Measurements from ENCODE around the gene RBBP6. TPM values are rescaled to one million over a fixed set of nuclear protein-coding genes. Genes with fewer than 3 reads are reported as not detected.

RBBP6 gene
- total RNA-seq, 4 donors from 2014 or later = 45.6 to 147 (median 101) TPM

DNA sequence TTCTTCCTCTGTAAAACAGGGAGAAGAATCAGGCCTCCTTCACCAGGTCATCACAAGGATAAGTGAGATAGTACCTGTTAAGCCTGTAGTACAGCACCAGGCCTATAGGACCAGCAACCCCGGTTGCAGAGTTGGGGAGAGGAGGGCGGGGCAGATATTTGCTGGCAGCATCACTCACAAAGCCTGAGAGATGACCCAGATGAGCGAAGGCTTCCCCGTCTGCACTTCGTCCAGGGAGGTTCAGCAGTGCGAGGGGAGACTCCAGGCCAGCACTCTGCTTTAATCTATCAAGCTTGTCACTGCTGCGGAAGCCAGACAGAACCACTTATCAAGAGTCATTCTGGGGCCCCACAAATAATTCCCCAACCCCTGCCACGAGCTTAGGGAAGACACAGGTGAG is 15.8 kb upstream of the RBBP6 start:
- H3K4me1 ChIP-seq = peaks cover 9% of the 10 kb centered on the region
- peak in 1 of 2 donors; percentile 64 for DNase-seq (ENCODE audit: low spot score in 2 of 2)
- no peaks in the 10 kb centered on the region for H3K27me3 ChIP-seq
- no peak overlapping the region for H3K27ac ChIP-seq
- TF ChIP-seq EP300 (IDR thresholded peaks at IDR 0.05) = no peak
- TF ChIP-seq POLR2A (IDR thresholded peaks at IDR 0.05) = no peak
- no peak for TF ChIP-seq POLR2AphosphoS5 (IDR thresholded peaks at IDR 0.05)
- TF ChIP-seq, protein P1, sequence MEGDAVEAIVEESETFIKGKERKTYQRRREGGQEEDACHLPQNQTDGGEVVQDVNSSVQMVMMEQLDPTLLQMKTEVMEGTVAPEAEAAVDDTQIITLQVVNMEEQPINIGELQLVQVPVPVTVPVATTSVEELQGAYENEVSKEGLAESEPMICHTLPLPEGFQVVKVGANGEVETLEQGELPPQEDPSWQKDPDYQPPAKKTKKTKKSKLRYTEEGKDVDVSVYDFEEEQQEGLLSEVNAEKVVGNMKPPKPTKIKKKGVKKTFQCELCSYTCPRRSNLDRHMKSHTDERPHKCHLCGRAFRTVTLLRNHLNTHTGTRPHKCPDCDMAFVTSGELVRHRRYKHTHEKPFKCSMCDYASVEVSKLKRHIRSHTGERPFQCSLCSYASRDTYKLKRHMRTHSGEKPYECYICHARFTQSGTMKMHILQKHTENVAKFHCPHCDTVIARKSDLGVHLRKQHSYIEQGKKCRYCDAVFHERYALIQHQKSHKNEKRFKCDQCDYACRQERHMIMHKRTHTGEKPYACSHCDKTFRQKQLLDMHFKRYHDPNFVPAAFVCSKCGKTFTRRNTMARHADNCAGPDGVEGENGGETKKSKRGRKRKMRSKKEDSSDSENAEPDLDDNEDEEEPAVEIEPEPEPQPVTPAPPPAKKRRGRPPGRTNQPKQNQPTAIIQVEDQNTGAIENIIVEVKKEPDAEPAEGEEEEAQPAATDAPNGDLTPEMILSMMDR (IDR thresholded peaks at IDR 0.05) = no peak
- H3K9me3 ChIP-seq = no peaks in the 10 kb centered on the region
- 46% methylated on average over 5 of the region's 8 CpGs for WGBS
- H3K36me3 ChIP-seq = no peaks in the 10 kb centered on the region
- H3K4me3 ChIP-seq = no peak overlapping the region

DNA sequence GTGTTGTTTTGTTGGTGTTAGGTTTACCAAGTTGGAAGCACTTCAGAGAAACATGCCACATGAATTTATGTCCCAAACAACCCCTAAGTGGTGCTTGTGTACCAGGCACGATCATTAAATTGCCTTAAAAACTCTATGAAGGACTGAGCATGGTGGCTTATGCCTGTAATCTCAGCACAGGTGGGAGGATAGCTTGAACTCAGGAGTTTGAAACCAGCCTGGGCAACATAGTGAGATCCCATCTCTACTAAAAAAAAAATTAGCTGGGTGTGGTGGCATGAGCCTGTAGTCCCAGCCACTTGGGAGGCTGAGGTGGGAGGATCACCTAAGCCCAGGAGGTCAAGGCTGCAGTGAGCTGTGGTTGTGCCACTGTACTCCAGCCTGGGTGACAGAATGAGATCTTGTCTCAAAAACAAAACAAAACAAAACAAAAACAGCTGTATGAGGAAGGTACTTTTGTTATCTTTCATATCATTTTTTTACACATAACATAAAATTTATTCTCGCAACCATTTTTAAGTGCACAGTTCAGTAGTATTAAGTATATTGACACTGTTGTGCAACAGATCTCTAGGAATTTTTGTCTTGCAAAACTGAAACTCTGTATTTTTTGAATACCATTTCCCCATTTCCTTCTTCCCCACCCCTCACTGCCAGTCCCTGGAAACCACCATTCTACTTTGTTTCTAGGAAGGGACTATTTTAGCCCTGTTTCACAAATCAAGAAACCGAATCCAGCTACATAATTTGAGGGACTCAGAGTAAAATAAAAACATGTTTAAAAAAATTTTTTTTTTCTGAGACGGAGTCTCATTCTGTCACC is 14.3 kb upstream of the RBBP6 start:
- no peak overlapping the region for H3K27ac ChIP-seq
- H3K4me1 ChIP-seq = peaks cover 9% of the 10 kb centered on the region
- H3K4me3 ChIP-seq = no peak overlapping the region
- no peaks in the 10 kb centered on the region for H3K9me3 ChIP-seq
- no peaks in the 10 kb centered on the region for H3K27me3 ChIP-seq
- DNase-seq (ENCODE audit: low spot score in 2 of 2) = no peak
- TF ChIP-seq, protein P1 (IDR thresholded peaks at IDR 0.05) = no peak
- TF ChIP-seq POLR2A (IDR thresholded peaks at IDR 0.05) (no peak), POLR2AphosphoS5 (IDR thresholded peaks at IDR 0.05) (no peak), EP300 (IDR thresholded peaks at IDR 0.05) (no peak)
- 52% methylated on average over 4 of the region's 4 CpGs for WGBS
- no peaks in the 10 kb centered on the region for H3K36me3 ChIP-seq

DNA sequence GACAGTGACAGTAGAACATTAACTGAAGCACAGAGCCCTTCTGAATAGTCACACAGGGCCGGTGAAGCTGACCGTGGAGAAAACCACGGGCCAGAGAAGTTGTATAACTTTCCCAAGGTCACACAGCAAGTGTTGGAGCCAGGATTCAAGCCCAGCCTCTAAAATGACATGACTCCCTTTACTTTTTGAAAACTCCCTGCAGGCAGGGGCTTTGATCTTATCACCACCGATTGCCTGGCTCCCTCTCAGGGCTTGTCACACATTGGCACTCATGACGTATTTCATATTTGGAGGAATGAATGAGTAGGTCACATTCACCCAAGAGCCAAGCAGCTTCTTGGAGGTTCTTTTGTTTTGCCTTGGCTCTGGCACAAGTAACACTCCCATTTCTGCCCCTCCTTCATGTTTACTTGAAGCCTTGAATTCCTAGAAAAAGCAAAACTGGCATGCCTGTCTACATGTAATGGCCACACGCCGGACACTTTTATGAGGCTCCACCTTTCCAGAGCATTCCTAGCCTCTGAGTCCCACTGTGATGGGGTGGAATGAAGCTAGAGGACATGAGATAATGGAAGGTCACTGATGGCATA is 13.3 kb upstream of the RBBP6 start:
- TF ChIP-seq POLR2A (IDR thresholded peaks at IDR 0.05) (no peak), POLR2AphosphoS5 (IDR thresholded peaks at IDR 0.05) (no peak), EP300 (IDR thresholded peaks at IDR 0.05) (no peak)
- TF ChIP-seq, protein P1 (IDR thresholded peaks at IDR 0.05) = no peak
- no peaks in the 10 kb centered on the region for H3K9me3 ChIP-seq
- H3K36me3 ChIP-seq = no peaks in the 10 kb centered on the region
- peak in 1 of 2 donors; percentile 64 for DNase-seq (ENCODE audit: low spot score in 2 of 2)
- peaks cover 9% of the 10 kb centered on the region for H3K4me1 ChIP-seq
- H3K27ac ChIP-seq = no peak overlapping the region
- 39% methylated on average over 7 of the region's 7 CpGs for WGBS
- no peak overlapping the region for H3K4me3 ChIP-seq
- no peaks in the 10 kb centered on the region for H3K27me3 ChIP-seq

DNA sequence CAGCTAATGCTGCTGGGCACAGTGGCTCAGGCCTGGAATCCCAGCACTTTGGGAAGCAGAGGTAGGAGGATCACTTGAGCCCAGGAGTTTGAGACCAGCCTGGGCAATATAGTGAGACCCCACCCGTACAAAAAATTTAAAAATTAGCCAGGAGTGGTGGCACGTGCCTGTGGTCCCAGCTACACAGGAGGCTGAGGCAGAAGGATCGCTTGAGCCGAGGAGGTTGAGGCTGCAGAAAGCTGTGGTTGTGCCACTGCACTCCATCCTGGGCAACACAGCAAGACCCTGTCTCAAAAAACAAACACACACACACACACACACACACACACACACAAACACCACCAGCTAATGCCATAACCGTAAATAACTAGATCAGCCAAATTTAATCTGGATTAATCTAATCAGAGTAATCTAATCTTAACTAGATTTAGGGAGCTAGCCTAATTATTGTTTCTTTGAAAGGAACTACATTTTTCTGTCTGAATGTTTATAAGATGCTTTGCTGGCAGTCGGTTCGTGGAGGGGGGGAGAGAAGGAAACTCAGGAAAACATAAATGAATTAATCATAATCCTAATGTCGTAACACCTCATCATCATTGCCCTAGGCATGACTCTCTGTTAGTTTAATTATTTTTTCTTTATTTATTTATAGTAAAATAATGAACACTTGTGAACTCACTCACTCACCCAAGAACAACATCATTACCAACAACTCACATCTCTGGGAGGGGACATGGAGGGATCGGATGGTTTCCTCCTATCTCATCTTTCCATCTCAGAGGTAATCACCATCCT is 12.5 kb upstream of the RBBP6 start:
- Histone ChIP-seq H3K4me1 (peaks cover 9% of the 10 kb centered on the region), H3K9me3 (no peaks in the 10 kb centered on the region), H3K4me3 (no peak overlapping the region), H3K36me3 (no peaks in the 10 kb centered on the region), H3K27ac (no peak overlapping the region), H3K27me3 (no peaks in the 10 kb centered on the region)
- no peak for TF ChIP-seq POLR2AphosphoS5 (IDR thresholded peaks at IDR 0.05)
- TF ChIP-seq EP300 (IDR thresholded peaks at IDR 0.05) = no peak
- TF ChIP-seq POLR2A (IDR thresholded peaks at IDR 0.05) = no peak
- TF ChIP-seq, protein P1 (IDR thresholded peaks at IDR 0.05) = no peak
- peak in 1 of 2 donors; percentile 20 for DNase-seq (ENCODE audit: low spot score in 2 of 2)
- WGBS = 62% methylated on average over 9 of the region's 9 CpGs

DNA sequence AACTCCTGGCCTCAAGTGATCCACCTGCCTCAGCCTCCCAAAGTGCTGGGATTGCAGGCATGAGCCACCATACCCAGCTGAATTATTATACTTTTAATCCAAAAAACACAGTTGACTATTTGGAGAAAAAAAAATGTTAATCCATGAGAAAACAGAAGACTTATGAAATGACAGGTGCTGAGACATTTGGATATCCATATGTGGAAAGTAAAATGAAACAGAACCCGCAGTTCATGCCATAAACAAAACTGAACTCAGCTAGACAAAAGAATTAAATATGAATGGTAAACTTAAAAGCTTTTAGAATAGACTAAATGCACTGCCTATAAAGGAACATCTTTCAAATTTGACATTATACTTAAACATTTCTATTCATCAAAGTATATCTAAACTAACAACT is 8.2 kb upstream of the RBBP6 start:
- Histone ChIP-seq H3K4me1 (peaks cover 3% of the 10 kb centered on the region), H3K27me3 (no peaks in the 10 kb centered on the region), H3K9me3 (no peaks in the 10 kb centered on the region), H3K27ac (no peak overlapping the region), H3K4me3 (no peak overlapping the region), H3K36me3 (no peaks in the 10 kb centered on the region)
- DNase-seq (ENCODE audit: low spot score in 2 of 2) = no peak
- 89% methylated on average over 1 of the region's 1 CpG for WGBS
- TF ChIP-seq EP300 (IDR thresholded peaks at IDR 0.05) (no peak), POLR2AphosphoS5 (IDR thresholded peaks at IDR 0.05) (no peak), POLR2A (IDR thresholded peaks at IDR 0.05) (no peak)
- TF ChIP-seq, protein P1 (IDR thresholded peaks at IDR 0.05) = no peak

All from suprapubic skin (tissue), 4 donors.